Measurements from ENCODE around the gene SYT8. TPM values are rescaled to one million over a fixed set of nuclear protein-coding genes. Genes with fewer than 3 reads are reported as not detected.

The SYT8 gene
- total RNA-seq, 1 experiment from 2014 or later, result not detected

DNA sequence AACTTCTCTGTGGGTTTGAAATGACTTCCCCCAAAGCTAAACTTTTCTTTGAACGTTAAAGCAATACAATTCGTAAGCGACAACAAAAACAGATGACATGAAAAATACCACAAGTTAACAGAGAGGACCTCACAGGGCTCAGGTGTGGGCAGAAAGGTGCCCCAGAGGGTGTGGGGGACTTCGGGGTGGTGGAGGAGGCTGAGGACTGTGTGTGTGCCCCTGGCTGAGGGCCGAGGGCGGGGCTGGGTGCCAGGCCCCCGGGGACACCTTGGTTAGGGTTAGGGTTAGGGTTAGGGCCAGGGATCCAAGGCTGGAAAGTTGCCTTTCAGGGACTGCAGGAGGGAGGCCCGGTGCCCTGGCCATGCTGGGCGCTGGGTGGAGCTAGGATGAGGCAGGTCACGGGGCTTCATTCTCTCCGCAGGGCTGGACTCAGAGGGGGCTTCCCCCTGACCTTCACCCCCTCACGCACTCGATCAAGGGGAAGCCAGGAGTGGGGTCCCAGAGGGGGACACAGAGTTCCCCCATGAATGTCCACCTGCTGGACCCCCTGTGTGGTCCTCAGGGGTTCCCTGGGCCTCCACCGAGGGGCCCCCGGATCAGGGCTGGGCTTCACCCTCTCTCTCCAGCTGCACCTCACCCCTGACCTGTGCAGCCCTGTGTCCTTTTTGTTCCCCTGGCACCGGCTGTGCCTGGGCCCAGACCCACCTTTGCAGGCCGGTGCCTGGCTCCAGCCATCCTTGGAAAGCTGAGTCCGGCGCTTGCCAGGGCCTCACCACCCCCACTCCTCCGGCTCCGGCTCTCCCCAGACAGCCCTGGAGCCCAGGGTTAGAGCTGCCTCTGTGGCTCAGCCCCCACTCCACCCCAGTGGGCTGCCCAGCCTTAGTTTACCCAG, 11.0 kb downstream of the SYT8 start:
- no peak for DNase-seq (ENCODE audit: low read depth)

DNA sequence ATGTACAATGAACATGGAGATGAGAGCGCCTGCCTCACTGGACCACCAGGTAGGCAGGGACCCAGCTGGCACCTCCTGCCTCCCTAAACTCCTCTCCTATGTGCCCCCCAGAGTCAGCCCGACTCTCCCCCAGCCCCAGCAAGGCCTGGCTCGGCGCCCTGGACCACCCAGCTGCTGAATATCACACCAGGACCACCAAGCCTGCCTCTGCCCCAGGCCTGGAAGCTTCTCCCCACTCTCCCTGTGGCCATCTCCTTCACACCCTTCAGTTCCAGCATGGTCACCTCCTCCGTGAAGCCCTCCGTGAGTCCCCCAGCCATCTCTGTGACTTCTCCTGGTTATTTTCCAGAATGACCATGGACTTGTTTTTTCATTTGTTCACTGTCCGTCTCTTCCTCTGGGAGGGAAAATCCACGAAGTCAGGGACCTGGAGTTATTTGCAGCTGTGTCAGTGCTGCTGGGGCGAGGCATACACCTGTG, 11.7 kb downstream of the SYT8 start:
- DNase-seq (ENCODE audit: low read depth), result no peak

DNA sequence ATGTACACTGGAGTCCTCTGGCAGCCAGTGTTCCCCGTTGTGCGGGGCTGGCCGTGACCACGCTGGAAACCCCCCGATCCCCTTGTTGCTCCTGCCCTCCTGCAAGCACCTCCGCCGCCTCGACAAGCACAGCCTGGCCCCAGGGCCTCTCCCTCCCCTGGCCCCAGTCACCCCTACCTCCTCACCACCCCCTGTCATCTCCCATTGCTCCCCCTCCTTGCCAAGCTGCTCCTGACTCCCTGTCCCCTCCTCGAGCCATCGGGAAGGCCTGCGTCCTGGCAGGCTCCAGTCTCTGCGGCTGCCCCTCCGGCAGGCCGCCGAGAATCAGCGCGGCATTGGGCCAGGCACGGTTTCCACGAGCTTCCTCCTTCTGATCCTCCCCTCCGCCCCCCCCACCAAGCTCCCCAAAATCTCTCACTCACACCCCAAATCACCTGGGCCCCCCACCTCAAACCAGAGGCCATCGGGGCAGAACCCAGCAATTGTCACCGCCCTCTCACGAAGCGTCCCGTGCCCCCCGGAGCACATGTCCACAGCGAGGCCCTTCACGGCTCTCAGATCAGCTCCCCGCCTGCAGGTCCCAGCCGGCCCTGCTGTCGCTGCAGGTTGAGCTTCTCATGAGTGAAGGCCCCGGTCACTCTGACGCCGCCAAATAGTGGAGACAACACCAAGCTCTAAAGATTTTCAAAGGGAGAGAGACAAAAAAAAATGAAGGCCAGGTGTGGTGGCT, 12.4 kb downstream of the SYT8 start:
- DNase-seq (ENCODE audit: low read depth), result no peak

DNA sequence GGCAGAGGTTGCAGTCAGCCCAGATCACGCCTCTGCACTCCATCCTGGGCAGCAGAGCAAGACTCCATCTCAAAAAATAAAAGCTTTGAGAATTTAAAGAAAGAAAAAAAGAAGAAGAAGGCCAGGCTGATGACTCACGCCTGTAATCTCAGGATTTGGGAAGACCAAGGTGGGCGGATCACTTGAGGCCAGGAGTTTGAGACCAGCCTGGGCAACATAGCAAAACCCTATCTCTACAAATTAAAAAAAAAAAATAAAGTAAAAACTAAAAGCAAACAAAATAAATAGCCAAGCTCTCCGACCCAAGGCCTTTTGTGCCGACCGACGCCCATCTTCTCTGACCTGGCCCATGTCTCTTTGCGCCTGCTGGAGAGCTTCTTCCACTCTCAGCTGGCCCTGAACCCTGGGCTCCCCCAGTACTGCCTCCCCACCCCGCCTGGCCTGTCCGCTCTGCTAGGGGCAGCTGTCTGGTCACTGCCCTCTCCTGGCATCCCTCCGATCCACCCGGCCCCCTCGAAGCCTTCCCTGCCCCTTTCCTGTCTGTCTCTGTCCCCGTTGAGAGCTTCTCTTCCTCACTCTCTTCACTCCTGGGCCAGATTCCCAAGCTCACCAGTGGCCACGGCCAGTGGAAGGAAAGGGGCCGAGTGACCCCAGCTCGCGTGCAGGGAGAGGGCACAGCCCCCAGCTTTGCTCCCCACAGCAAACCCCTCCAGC, 13.3 kb downstream of the SYT8 start:
- DNase-seq (ENCODE audit: low read depth), result no peak

DNA sequence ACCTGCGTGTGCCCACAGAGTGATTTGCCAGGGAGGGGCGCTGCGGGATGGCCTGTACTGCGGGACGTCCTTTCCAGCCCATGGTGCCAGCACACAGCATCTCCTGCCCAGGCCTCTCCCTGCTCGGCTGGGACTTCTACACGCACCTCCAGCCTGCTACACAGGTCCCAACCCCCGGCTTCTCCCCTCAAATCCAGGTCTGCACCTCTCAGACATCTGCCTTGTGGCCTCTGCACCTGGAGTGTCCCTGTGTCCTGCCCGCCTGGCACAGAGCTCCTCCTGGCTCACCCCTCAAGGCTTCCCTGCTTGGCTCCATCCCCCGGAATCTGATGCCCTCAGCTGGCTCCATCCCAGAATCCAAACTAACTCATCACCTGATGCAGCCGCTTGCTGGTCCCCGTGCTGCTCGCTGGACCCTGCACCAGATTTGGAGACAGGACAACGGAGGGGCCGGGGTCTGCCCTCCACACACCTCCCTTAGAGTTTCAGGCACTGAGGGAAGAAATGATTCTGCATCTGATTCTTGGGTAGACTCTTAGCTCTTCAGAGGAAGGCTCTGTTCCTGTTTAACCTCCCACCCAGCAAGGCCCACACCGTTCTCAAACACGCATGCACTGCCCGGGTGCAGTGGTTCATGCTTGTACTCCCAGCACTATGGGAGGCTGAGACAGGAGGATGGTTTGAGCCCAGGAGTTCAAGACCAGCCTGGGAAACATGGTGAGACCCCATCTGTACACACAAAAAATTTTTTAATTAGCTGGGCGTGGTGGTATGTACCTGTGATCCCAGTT, 14.0 kb downstream of the SYT8 start:
- no peak for DNase-seq (ENCODE audit: low read depth)

DNA sequence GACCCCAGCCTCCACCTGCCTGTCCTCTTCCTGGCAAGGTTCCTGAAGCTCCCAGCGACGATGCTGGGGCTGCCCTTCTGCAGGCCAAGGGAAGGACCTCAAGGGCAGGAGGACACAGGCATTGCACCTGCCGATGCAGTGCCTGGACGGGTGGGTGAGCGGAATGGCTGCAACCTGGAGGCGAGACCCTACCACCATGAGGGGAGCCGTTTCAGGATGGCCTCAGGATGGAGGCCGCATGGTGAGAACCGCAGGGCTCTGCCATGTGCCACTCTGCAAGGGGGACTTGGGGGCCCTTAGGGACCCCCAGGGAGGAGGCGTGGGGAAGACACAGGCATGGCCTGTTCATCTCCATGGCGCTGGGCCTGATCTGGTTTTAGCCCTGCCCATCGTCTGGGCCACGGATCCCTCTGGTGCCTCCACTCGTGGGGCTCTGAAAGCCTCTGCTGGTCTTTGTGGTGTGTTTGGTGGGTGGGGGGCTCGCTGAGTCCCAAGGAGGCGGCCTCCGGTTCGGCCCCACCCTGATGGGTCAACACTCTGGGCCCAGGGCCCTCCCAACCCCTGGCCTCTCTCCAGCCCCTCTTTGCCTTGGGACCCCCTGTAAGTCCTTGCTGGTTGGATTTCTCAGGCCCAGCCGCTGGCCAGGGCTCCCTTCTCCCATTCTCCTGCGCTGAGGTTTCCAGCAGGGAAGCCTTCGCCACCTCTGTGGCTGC, 16.8 kb downstream of the SYT8 start:
- no peak for DNase-seq (ENCODE audit: low read depth)

DNA sequence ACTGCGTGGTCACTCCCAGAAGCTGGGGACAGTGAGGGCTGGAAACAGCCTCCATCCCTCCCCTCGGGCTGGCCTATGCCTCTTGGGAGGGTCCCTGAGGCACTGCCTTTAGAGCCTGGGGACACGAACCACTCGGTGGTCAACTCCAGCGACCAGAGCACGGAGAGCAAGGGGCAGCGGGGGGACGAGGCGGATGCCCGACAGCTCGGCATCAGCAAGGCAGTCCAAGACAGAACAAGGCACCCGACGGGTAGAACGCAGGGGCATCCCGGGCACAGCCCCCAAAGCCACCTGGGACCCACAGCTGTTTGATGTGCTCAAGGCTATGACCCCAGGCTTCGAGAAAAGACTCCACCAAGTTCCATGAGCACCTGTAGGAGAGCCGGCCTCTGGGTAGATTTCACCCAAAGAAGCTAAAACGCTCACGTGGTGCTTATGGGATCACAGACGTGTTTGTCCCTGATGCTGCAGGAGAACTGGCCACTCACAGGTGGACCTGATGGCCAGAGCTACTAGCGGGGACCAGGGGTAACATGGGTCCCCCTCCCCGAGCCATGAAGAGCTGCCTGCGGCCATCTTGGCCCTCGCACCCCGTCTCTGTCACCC, 17.6 kb downstream of the SYT8 start:
- no peak for DNase-seq (ENCODE audit: low read depth)

DNA sequence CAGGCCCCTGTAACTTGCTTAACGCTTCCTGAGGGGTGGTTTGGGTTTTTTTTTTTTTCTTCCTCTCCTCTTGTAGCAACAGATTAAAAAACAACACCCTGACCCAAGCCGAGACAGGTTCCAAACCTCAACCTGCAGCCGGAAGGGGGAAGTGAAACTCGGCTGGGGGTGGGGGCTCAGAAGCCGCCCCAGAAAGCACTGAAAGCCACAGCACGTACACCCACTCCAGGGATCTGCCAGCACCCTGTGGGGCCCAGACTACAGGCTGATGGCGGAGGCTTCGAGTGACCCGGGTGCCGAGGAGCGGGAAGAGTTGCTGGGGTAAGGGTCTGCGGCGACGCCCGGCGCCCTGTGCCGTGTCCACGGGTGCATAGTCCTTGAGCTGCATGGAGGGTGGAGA, 18.1 kb downstream of the SYT8 start, which contains the start of gene LSP1:
TSS of gene LSP1 (plus strand) at position 208 of the 400 bp plus-strand sequence. CDS start at position 269, 61 bp downstream.
- no peak for DNase-seq (ENCODE audit: low read depth)

DNA sequence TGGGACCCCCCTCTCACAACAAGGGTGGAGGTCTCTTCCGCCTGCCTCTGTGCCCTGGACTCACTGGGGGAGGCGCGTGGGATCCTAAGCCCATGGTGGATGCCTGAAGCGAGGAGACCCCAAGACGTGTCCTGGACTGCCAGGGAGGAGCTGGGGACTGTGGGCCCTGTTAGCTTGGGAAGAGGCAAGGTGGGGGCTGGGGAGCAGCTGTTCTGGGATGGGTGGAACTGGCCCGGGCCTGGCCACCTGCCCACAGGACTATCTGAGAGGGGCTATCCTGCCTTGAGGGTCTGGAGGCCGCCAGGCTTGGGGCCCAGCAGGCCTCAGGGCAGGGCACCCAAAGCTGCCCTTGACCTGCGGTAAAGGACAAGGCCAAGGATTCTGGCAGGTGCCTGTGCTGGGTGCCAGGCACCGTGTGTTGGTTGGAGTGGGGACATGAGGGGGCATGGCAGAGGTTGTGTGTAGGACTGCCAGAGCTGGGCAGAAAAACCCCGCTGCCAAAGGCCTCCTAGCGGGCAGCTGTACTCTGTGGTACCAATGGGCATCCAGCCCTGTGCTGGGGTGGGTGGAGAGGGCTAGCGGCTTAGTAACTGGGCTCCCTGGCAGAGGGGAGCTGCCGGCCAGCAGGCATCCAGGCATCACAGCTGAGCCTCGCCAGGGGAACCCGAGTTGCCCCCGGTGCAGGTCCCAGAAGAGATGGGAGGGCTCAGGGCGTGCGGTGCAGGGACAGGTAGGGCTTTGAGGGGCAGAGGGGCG, 18.8 kb downstream of the SYT8 start:
- DNase-seq (ENCODE audit: low read depth), result no peak

DNA sequence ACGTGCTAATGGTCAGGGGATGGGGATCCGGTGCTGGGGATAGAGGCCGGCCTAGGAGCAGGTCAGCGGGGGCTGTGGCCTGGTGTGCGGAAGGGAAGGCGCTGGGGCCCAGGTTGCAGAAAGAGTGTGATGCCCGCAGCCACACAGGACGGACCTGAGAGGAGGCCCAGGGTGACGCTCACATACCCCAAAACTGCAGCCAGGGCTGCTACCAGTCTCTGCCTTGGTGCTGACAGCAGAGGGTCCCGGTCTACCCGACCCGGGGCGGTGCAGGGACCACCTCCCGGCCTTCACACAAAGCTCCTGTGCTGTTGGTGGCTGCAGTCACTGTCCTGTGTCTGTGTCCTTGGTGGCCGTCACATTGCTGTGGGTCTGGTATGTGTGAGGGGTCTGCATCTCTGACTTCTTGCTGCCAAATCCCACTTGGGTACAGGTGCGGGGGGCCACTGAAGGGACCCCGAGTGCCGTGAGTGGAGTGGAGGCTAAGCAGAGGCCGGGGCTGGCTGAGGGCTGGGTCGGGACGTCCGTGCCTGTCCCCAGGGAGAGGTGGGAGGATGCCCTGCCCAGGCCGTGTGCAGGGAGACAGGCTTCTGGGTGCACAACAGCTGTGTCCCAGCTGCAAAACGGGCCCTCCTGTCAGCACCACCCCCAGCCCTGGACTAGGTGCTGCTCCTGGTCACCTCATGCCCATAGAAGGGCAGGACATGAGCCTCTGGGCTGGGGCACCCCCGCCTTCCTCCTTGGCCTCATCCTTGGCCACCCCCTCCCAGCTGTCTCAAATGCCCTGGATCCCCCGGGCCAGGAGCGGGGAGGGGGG, 19.6 kb downstream of the SYT8 start:
- no peak for DNase-seq (ENCODE audit: low read depth)

DNA sequence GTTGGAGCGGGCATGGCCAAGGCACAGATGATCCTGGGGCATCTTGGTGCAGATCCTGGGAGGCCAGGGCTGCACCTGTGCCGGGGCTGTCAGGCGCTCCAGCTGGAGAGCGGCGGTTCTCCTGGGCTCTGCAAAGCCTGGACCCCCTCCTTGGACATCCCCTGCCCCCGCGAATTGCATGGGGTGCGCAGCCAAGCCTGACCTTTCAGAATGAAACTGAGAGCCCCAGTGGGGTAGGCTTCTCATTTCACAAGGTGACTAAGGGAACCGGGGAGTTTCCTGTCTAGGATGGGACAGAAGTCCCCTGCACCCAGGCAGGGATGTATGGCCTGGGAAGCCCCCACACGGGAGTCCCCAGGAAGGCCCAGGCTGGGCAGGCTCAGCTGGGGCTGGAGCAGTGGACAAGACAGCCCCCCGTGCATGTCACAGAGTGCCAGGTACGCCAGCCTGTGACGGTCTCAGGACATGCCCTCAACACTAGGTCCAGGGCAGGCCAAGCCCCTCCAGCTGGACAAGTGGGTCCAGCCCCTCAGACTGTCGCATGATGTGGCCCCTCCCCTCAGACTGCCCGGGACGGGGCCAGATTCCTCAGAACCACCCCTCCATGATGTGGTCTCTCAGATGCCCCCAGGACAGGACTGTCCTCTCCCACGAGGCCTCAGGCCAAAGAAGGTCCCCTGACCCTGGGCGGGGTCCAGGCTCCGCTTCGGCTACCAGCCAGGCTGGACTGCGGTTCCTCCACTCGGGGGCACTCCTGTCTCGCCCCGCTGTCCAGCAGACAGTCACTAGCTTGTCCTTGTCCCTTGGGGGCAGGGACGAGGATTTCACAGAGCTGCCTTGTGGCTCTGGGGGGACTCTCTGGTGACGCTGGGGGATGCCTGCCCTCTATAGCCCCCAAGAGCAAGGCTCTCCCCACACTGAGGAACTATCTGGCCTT, 20.4 kb downstream of the SYT8 start:
- no peak for DNase-seq (ENCODE audit: low read depth)

DNA sequence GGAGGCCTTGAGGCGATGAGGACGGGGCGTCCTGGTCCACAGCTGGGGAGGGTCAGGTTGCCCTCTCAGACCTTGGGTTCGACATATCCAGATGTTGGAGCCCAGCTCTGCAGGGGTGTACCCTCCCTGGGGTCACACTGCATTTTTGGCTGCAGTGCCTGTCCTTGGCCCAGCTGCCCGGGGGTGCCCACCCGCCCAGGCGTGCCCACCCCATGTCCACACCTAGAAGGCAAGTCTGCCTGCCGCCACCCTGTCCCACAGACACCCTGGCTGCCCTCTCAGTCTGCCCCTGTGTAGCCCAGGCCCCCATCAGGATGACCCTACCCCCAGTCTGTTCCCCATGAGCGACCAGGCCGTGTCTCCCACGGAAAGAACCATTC, 21.1 kb downstream of the SYT8 start:
- DNase-seq (ENCODE audit: low read depth), result no peak

DNA sequence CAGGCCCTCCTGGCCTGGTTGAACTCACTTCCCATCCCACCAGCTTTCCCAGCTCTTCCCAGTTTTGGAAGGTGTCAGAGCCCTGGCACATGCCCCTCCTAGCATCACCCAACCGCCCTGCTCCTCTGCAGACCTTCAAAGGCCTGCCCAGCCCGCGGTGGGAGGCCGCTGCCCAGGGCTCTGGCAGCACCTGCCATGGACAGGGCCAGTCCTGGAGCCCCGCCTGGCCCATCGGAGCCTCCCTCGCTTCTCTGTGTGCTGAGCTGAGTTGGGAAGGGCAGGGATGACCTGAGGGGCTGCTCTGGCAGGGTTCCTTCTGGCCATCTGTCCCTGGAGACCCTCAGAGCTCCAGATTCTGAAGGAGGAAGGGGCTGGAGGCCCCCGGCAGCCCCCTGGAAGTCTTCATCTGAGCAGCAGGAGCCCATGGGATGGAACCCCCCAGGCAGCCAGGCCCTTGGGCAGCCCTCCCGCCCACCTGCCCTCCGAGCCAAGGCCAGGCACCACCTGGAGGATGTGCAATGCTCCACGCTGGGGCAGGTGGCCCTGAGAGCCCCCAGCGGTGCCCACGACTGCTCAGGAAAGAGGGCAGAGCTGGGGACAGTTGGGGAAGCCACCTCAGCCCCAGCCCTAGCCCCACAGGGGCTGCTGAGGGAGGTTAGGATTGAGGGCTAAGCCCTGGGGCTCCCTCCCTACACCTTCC, 21.7 kb downstream of the SYT8 start:
- DNase-seq (ENCODE audit: low read depth), result no peak

DNA sequence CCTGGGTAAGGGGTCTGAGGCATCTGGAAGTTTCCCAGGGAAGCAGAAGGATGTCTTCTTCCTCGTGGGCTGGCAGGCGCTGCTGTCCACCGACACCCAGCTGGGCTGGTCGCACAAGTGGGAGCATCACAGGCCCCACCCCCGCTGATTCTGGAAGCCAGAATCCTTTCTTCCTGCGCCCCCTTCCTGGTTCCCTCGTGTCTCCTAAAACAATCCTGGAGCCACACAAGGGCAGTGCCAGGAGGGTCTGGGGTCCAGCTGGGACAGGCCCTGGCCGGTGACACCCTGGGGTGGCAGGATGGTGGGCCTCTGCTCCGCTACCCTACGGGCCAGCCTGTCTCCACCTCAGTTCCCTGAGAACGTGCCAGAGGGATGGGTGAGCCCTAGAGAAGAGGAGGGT, 22.3 kb downstream of the SYT8 start:
- DNase-seq (ENCODE audit: low read depth), result no peak

DNA sequence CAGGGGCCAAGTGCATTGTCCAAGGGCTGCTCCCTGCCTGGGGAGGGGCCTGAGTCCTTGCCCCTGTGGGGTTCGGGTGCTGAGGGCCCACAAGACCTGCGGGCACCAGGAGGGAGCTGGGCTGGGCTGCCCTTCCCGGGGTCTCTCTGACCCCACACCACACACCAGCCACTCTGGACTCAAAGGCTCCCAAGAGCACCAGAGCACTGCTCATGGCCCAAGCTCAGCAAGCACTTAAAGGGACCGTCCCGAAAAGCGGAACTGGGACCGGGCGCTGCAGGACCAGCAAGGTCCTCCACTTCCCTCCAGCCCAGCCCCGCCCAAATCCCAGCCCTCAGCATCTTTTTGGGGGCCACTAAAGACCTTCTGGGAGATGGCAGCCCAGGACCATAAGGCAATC, 23.4 kb downstream of the SYT8 start:
- DNase-seq (ENCODE audit: low read depth), result no peak

DNA sequence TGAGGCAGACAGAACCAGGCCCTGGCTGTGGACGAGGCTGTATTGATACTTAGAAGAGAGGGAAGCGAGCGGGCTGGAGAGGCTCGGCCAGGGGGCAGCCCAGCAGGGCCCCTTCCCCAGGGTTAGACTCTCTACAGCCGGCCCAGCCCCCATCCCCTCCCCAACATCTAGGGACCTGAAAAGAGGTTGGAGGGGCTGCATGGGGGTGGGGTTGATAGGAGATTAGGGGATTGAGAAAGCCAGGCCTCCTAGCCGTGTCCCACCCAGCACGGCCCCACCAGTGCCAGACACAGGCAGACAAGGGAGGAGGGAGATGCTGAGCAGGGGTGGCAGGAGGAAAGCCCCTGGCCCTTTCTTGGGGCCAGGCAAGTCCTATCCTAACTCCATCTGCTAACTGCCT, 23.8 kb downstream of the SYT8 start:
- DNase-seq (ENCODE audit: low read depth), result no peak

DNA sequence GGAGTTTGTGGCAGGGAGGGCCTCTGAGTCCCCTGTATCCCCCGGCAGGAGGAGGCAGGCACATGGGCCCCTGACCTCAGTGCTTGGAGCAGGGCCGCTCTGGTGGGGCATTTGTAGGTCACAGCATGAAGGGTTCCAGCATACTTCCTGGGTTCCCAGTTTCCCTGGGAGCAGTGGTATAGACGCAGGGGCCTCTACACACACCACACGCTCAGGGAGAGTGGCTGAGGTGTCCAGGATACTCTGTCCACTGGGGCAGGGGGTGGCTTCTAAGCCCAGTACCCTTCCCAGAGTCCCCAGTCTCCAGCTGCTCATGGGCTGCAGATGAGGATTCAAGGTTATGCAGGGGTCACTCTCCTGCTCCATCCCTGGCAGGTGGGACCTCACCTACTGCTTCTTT, 24.2 kb downstream of the SYT8 start:
- no peak for DNase-seq (ENCODE audit: low read depth)

Measured in M059J (cell line).